Sigmoid colon (tissue), 4 donors: ENCODE data around the gene DDX60.

Source experiments
- EP300 ChIP-seq, 4 donors: sonication (generic); formaldehyde crosslinking; IDR thresholded peaks; one replicate each; pipeline ENCODE4 v1.6.1; 2017; ENCODE audit warnings: antibody characterized with exemption in 4 of 4
- POLR2A ChIP-seq, 2 donors: fragments of 450-650 bp; IDR thresholded peaks; one replicate each; pipeline ENCODE4 v1.6.1; 2016; ENCODE audit warnings: antibody characterized with exemption in 2 of 2, mild to moderate bottlenecking in 2 of 2, moderate library complexity in 2 of 2
- POLR2AphosphoS5 ChIP-seq, 4 donors: sonication (generic); formaldehyde crosslinking; IDR thresholded peaks; one replicate each; pipeline ENCODE4 v1.6.1; 2017; ENCODE audit warnings: antibody characterized with exemption in 4 of 4
- TF ChIP-seq, protein P1 (sequence below), 4 experiments: fragments of 450-650 bp in 3 of 4; fragments of 200-600 bp in 1 of 4; IDR thresholded peaks; one replicate each; pipeline ENCODE4 v1.5.1; 2016 to 2019; ENCODE audit warnings: antibody characterized with exemption in 4 of 4, mild to moderate bottlenecking in 3 of 4, moderate library complexity in 2 of 4

DNA sequence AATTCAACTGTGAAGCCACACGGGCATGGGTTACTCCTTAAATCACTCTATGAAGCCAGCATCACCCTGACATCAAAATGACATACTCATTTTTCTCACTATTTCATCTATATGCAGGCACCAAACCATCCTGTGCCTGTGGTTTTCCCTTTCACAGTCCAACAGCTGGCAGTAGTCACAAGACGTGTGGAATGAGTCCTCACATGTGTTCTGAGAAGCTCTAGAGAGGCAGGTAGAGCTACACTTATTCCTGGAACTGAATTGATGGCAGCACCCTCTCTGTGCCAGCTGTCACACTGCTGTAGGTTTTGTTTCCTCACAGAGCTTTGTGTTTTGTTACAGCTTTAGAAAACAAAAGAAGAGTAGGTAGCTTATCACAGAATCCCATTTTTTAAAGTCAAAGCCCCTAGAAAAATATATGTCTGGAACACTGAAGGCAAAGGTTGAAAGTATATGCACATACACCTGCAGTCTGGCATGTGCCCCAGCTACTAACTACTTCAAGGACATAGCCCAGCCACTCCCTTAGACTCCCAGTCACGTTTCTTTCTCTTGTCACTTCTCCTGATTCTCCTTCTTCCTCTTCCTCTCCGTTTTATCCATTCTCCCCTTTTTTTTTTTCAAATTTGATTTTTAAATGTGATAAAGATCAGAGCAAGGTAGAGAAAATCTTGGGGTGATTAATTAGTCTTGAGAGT is 119.1 kb downstream of the DDX60 start:
- TF ChIP-seq EP300 (IDR thresholded peaks at IDR 0.05) (no peak), POLR2AphosphoS5 (IDR thresholded peaks at IDR 0.05) (no peak), POLR2A (IDR thresholded peaks at IDR 0.05) (no peak)
- TF ChIP-seq, protein P1, sequence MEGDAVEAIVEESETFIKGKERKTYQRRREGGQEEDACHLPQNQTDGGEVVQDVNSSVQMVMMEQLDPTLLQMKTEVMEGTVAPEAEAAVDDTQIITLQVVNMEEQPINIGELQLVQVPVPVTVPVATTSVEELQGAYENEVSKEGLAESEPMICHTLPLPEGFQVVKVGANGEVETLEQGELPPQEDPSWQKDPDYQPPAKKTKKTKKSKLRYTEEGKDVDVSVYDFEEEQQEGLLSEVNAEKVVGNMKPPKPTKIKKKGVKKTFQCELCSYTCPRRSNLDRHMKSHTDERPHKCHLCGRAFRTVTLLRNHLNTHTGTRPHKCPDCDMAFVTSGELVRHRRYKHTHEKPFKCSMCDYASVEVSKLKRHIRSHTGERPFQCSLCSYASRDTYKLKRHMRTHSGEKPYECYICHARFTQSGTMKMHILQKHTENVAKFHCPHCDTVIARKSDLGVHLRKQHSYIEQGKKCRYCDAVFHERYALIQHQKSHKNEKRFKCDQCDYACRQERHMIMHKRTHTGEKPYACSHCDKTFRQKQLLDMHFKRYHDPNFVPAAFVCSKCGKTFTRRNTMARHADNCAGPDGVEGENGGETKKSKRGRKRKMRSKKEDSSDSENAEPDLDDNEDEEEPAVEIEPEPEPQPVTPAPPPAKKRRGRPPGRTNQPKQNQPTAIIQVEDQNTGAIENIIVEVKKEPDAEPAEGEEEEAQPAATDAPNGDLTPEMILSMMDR (IDR thresholded peaks at IDR 0.05): no peak
